ENCODE data around the gene STX10. TPM values are rescaled to one million over a fixed set of nuclear protein-coding genes. Genes with fewer than 3 reads are reported as not detected.
"Not testable (repeated sequence)": the region's sequence is repeated elsewhere in the genome, so short reads cannot be mapped to it uniquely, and the experiment has no call there.

STX10 gene
- polyA plus RNA-seq (ENCODE audit: insufficient read length in 4 of 4), result 10 to 100 TPM; 55.8 to 71.7 (median 57.1) TPM

- DNase-seq (ENCODE audit: low read depth in 4 of 4, low spot score in 3 of 4), result peak; percentile 84 to 89 (median 88)
Observed at GRCh38 chr19:13150187-13150930, at the start of gene STX10, which contains the start of gene IER2. Gene STX10 (minus strand): TSS chr19:13150375. CDS start chr19:13150173, 202 bp downstream. Gene IER2 (plus strand): TSS chr19:13150411. CDS start chr19:13153187, 2,776 bp downstream.

- DNase-seq (ENCODE audit: low read depth in 4 of 4, low spot score in 3 of 4), result no peak
Observed at GRCh38 chr19:13198634-13199033, 48.5 kb upstream of the STX10 start.

- no peak for DNase-seq (ENCODE audit: low read depth in 4 of 4, low spot score in 3 of 4)
Observed at GRCh38 chr19:13195678-13196077, 45.5 kb upstream of the STX10 start.

- DNase-seq (ENCODE audit: low read depth in 4 of 4, low spot score in 3 of 4), result no peak
Observed at GRCh38 chr19:13190781-13191540, 40.8 kb upstream of the STX10 start.

- no peak for DNase-seq (ENCODE audit: low read depth in 4 of 4, low spot score in 3 of 4)
Observed at GRCh38 chr19:13189600-13189999, 39.4 kb upstream of the STX10 start.

GRCh38 chr19:13187419-13187818 lies 37.2 kb upstream of the STX10 start:
- DNase-seq (ENCODE audit: low read depth in 4 of 4, low spot score in 3 of 4), result no peak

- DNase-seq (ENCODE audit: low read depth in 4 of 4, low spot score in 3 of 4), result not testable (repeated sequence)
Observed at GRCh38 chr19:13186688-13187087, 36.5 kb upstream of the STX10 start.

- not testable (repeated sequence) for DNase-seq (ENCODE audit: low read depth in 4 of 4, low spot score in 3 of 4)
Observed at GRCh38 chr19:13185763-13186657, 35.8 kb upstream of the STX10 start.

- not testable (repeated sequence) for DNase-seq (ENCODE audit: low read depth in 4 of 4, low spot score in 3 of 4)
Observed at GRCh38 chr19:13184926-13185325, 34.8 kb upstream of the STX10 start.

- DNase-seq (ENCODE audit: low read depth in 4 of 4, low spot score in 3 of 4), result no peak
Observed at GRCh38 chr19:13181747-13182388, 31.7 kb upstream of the STX10 start.

GRCh38 chr19:13178291-13178690 lies 28.1 kb upstream of the STX10 start:
- DNase-seq (ENCODE audit: low read depth in 4 of 4, low spot score in 3 of 4), result not testable (repeated sequence)

- not testable (repeated sequence) for DNase-seq (ENCODE audit: low read depth in 4 of 4, low spot score in 3 of 4)
Observed at GRCh38 chr19:13177584-13177983, 27.4 kb upstream of the STX10 start.

GRCh38 chr19:13176345-13176744 lies 26.2 kb upstream of the STX10 start:
- no peak for DNase-seq (ENCODE audit: low read depth in 4 of 4, low spot score in 3 of 4)

- DNase-seq (ENCODE audit: low read depth in 4 of 4, low spot score in 3 of 4), result no peak
Observed at GRCh38 chr19:13173139-13173737, 23.1 kb upstream of the STX10 start.

GRCh38 chr19:13172346-13173138 lies 22.4 kb upstream of the STX10 start:
- no peak for DNase-seq (ENCODE audit: low read depth in 4 of 4, low spot score in 3 of 4)

GRCh38 chr19:13171146-13171545 lies 21.0 kb upstream of the STX10 start:
- no peak for DNase-seq (ENCODE audit: low read depth in 4 of 4, low spot score in 3 of 4)

GRCh38 chr19:13169769-13170168 lies 19.6 kb upstream of the STX10 start:
- no peak for DNase-seq (ENCODE audit: low read depth in 4 of 4, low spot score in 3 of 4)

- DNase-seq (ENCODE audit: low read depth in 4 of 4, low spot score in 3 of 4), result not testable (repeated sequence)
Observed at GRCh38 chr19:13166151-13166550, 16.0 kb upstream of the STX10 start.

All from left renal pelvis (tissue), 4 donors.